Measurements from ENCODE around the gene CPED1.

CPED1 gene

DNA sequence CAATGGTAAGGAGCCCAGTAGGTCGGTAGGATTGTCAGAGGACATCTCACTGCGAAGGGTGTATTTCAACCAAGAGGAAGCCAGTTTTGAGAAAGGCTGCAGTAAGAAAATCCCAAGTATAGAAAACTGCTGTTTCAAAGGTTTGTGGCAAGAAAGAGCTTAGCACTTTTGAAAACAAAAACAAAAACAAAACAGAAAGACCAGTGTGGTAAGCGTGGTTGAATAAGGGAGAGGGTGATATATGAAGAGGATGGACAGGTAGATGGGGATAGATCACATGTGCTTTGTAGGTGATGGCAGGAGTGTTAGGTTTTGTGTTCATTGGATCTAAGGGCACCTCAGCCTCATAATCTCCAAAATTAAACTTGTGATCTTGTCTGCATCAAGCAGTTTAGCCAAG is 198.7 kb downstream of the CPED1 start:
- no peaks in the 10 kb centered on the region for H3K9me2 ChIP-seq (ENCODE audit: low read depth, low read length)
- H3K36me3 ChIP-seq (ENCODE audit: insufficient read depth, low read length), result peaks cover 11% of the 10 kb centered on the region
- H2AFZ ChIP-seq (ENCODE audit: low read length), result peak overlapping the region; percentile 53
- peak overlapping the region; percentile 59 for H3K27ac ChIP-seq (ENCODE audit: low read depth, low read length, poor library complexity, severe bottlenecking)
- H4K20me1 ChIP-seq (ENCODE audit: insufficient read depth, low read length), result no peaks in the 10 kb centered on the region
- no peak overlapping the region for H3K4me3 ChIP-seq (ENCODE audit: low read depth, low read length, poor library complexity, severe bottlenecking)
- no peak overlapping the region for H3K9ac ChIP-seq (ENCODE audit: low read length)
- no peaks in the 10 kb centered on the region for H3F3A ChIP-seq (ENCODE audit: insufficient read depth, low read length)
- TF ChIP-seq, protein P1, sequence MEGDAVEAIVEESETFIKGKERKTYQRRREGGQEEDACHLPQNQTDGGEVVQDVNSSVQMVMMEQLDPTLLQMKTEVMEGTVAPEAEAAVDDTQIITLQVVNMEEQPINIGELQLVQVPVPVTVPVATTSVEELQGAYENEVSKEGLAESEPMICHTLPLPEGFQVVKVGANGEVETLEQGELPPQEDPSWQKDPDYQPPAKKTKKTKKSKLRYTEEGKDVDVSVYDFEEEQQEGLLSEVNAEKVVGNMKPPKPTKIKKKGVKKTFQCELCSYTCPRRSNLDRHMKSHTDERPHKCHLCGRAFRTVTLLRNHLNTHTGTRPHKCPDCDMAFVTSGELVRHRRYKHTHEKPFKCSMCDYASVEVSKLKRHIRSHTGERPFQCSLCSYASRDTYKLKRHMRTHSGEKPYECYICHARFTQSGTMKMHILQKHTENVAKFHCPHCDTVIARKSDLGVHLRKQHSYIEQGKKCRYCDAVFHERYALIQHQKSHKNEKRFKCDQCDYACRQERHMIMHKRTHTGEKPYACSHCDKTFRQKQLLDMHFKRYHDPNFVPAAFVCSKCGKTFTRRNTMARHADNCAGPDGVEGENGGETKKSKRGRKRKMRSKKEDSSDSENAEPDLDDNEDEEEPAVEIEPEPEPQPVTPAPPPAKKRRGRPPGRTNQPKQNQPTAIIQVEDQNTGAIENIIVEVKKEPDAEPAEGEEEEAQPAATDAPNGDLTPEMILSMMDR (IDR thresholded peaks at IDR 0.05; ENCODE audit: low read length), result no peak
- TF ChIP-seq EZH2 (IDR thresholded peaks at IDR 0.05; ENCODE audit: borderline replicate concordance, low read length), result no peak
- H3K79me2 ChIP-seq (ENCODE audit: insufficient read depth, low read length), result no peaks in the 10 kb centered on the region
- H3K4me2 ChIP-seq (ENCODE audit: low read length), result no peak overlapping the region
- peaks cover 11% of the 10 kb centered on the region for H3K9me3 ChIP-seq (ENCODE audit: low read length)
- H3K4me1 ChIP-seq (ENCODE audit: insufficient read depth, low read length, severe bottlenecking), result peaks cover 56% of the 10 kb centered on the region
- H3K27me3 ChIP-seq (ENCODE audit: insufficient read depth, low read length), result no peaks in the 10 kb centered on the region

DNA sequence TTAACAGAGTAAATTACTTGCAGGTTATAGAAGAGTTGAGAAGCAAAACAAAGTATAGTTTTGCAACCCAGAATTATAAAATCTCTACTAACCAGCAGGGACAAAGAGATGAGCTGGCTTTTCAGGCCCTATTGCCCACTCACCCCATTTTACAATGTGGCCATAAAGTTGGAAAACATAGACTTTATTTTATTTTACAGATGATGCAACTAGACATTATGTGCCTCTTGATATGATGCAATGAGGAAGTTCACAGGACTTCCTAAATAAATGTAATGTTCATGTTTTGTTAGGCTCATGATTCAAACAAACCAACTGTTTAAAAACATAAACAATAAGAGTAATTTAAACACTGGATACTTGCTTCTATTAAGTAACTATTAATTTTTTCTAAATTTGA is 199.2 kb downstream of the CPED1 start:
- H3K27me3 ChIP-seq (ENCODE audit: insufficient read depth, low read length), result no peaks in the 10 kb centered on the region
- peaks cover 11% of the 10 kb centered on the region for H3K9me3 ChIP-seq (ENCODE audit: low read length)
- H3F3A ChIP-seq (ENCODE audit: insufficient read depth, low read length), result no peaks in the 10 kb centered on the region
- H3K36me3 ChIP-seq (ENCODE audit: insufficient read depth, low read length), result peaks cover 11% of the 10 kb centered on the region
- TF ChIP-seq EZH2 (IDR thresholded peaks at IDR 0.05; ENCODE audit: borderline replicate concordance, low read length), result no peak
- TF ChIP-seq, protein P1 (IDR thresholded peaks at IDR 0.05; ENCODE audit: low read length), result no peak
- no peaks in the 10 kb centered on the region for H3K9me2 ChIP-seq (ENCODE audit: low read depth, low read length)
- no peak overlapping the region for H3K9ac ChIP-seq (ENCODE audit: low read length)
- H3K27ac ChIP-seq (ENCODE audit: low read depth, low read length, poor library complexity, severe bottlenecking), result peak overlapping the region; percentile 59
- H3K4me2 ChIP-seq (ENCODE audit: low read length), result no peak overlapping the region
- H3K4me1 ChIP-seq (ENCODE audit: insufficient read depth, low read length, severe bottlenecking), result peaks cover 52% of the 10 kb centered on the region
- H4K20me1 ChIP-seq (ENCODE audit: insufficient read depth, low read length), result no peaks in the 10 kb centered on the region
- H2AFZ ChIP-seq (ENCODE audit: low read length), result peak overlapping the region; percentile 53
- no peaks in the 10 kb centered on the region for H3K79me2 ChIP-seq (ENCODE audit: insufficient read depth, low read length)
- no peak overlapping the region for H3K4me3 ChIP-seq (ENCODE audit: low read depth, low read length, poor library complexity, severe bottlenecking)

DNA sequence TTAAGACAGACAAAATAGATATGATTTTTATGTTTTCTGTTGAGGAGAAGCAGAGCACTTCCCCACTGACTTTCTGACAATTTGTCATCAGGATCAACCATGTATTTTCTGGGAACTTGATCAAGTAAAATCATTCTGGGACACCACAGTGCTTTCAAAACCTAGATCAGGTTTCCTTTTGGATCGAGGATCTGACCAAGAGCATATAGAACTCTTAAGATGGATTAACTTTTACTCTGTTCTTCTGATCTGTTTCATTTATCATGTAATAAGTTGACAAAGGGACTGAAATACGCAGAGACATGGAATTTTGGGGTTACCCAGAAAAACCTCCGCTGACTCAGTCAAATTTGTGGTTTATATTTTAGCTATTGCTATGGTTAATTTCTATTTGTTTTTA is 204.3 kb downstream of the CPED1 start:
- no peaks in the 10 kb centered on the region for H3K27me3 ChIP-seq (ENCODE audit: insufficient read depth, low read length)
- peaks cover 11% of the 10 kb centered on the region for H3K9me3 ChIP-seq (ENCODE audit: low read length)
- no peak overlapping the region for H3K4me2 ChIP-seq (ENCODE audit: low read length)
- H2AFZ ChIP-seq (ENCODE audit: low read length), result no peak overlapping the region
- no peaks in the 10 kb centered on the region for H3K9me2 ChIP-seq (ENCODE audit: low read depth, low read length)
- no peak for TF ChIP-seq EZH2 (IDR thresholded peaks at IDR 0.05; ENCODE audit: borderline replicate concordance, low read length)
- TF ChIP-seq, protein P1 (IDR thresholded peaks at IDR 0.05; ENCODE audit: low read length), result no peak
- peaks cover 11% of the 10 kb centered on the region for H3K36me3 ChIP-seq (ENCODE audit: insufficient read depth, low read length)
- H3K4me3 ChIP-seq (ENCODE audit: low read depth, low read length, poor library complexity, severe bottlenecking), result no peak overlapping the region
- H3K4me1 ChIP-seq (ENCODE audit: insufficient read depth, low read length, severe bottlenecking), result peaks cover 23% of the 10 kb centered on the region
- H3K27ac ChIP-seq (ENCODE audit: low read depth, low read length, poor library complexity, severe bottlenecking), result no peak overlapping the region
- H3K79me2 ChIP-seq (ENCODE audit: insufficient read depth, low read length), result no peaks in the 10 kb centered on the region
- H3F3A ChIP-seq (ENCODE audit: insufficient read depth, low read length), result no peaks in the 10 kb centered on the region
- no peaks in the 10 kb centered on the region for H4K20me1 ChIP-seq (ENCODE audit: insufficient read depth, low read length)
- no peak overlapping the region for H3K9ac ChIP-seq (ENCODE audit: low read length)

All from OCI-LY1 (cell line).